Left ventricle myocardium superior (tissue), 1 donor: ENCODE measurements around the gene CCDC181. TPM values are rescaled to one million over a fixed set of nuclear protein-coding genes. Genes with fewer than 3 reads are reported as not detected.
A peak's percentile ranks its signal among the peaks of the same experiment; 100 is the strongest.

ENCODE experiments used
- ATAC-seq: fragments of 200-7000 bp; cut with Tn5 transposase; one replicate; pipeline ENCODE4 v1.9.1; 2020; ENCODE audit warnings: mild to moderate bottlenecking, moderate library complexity
- DNase-seq: peaks from one replicate; pipeline ENCODE4 v3.0.0-alpha.2; 2020
- intact Hi-C: fragments of 100-400 bp; cut with micrococcal nuclease; formaldehyde crosslinking; loops from one replicate; pipeline ENCODE4 v1.11.0; 2022
- long read RNA-seq: library from polyadenylated mRNA; unstranded; transcript quantifications from one replicate; pipeline ENCODE4 v2.0.0, GENCODE V29; 2021
- total RNA-seq: library from RNA; stranded (reverse); fragmentation: NEBNext Ultra II Directional; extraction: Animal tissue kit (Norgen Biotek cat#: 25700); gene quantifications from one replicate; pipeline ENCODE4 v1.2.1, GENCODE V29; 2021
- donor health status: DM: no; HTN: yes; CAD: no; lungs with severe emphysema.

CCDC181 gene
- 0.47 TPM for total RNA-seq
- long read RNA-seq, partial matches to known transcripts: 1 of 1 reads
- long read RNA-seq, other reads (novel, unspliced or antisense): 0 of 1 reads

- DNase-seq: peak; percentile 70
- ATAC-seq: peak; percentile 96
- intact Hi-C loops: no loop called here
Measured at GRCh38 chr1:169427081-169427641, at the start of gene CCDC181. CCDC181 (minus strand) TSS chr1:169427474; CDS start chr1:169424927, 2,547 bp downstream.

GRCh38 chr1:169475806-169476387 is 48.6 kb upstream of the CCDC181 start:
- ATAC-seq (no peak), DNase-seq (no peak)
- intact Hi-C loops: loop anchor here (2.0 kb wide), 1 partner anchor 15 kb away; no protein-coding TSS in a partner anchor

- intact Hi-C loops: loop anchor here (2.0 kb wide), 1 partner anchor 16 kb away; no protein-coding TSS in a partner anchor
- ATAC-seq: no peak
Measured at GRCh38 chr1:169474302-169474995, 47.2 kb upstream of the CCDC181 start.

GRCh38 chr1:169473347-169473746 is 46.1 kb upstream of the CCDC181 start:
- ATAC-seq (no peak), DNase-seq (no peak)
- intact Hi-C loops: no loop called here

More at GRCh38 chr1:169474302-169474995, 47.2 kb upstream of the CCDC181 start:
- DNase-seq: no peak

- intact Hi-C loops: no loop called here
- DNase-seq (no peak), ATAC-seq (no peak)
Measured at GRCh38 chr1:169472738-169473137, 45.5 kb upstream of the CCDC181 start.

- ATAC-seq: no peak
- DNase-seq: no peak
- intact Hi-C loops: loop anchor here (5.0 kb wide), 1 partner anchor 78 kb away; no protein-coding TSS in a partner anchor
Measured at GRCh38 chr1:169468982-169469381, 41.7 kb upstream of the CCDC181 start.

- intact Hi-C loops: loop anchor here (5.0 kb wide), 1 partner anchor 81 kb away; no protein-coding TSS in a partner anchor
- DNase-seq (no peak), ATAC-seq (peak; percentile 26)
Measured at GRCh38 chr1:169466259-169467230, 39.3 kb upstream of the CCDC181 start.

GRCh38 chr1:169465281-169465680 is 38.0 kb upstream of the CCDC181 start:
- no peak for ATAC-seq
- intact Hi-C loops: loop anchor here (5.0 kb wide), 1 partner anchor 82 kb away; no protein-coding TSS in a partner anchor
- DNase-seq: no peak

GRCh38 chr1:169462385-169462784 is 35.1 kb upstream of the CCDC181 start:
- DNase-seq: no peak
- intact Hi-C loops: no loop called here
- ATAC-seq: no peak

GRCh38 chr1:169461390-169462000 is 34.2 kb upstream of the CCDC181 start:
- ATAC-seq (no peak), DNase-seq (no peak)
- intact Hi-C loops: no loop called here

- DNase-seq: no peak
- intact Hi-C loops: no loop called here
- ATAC-seq: peak; percentile 70
Measured at GRCh38 chr1:169460191-169460833, 33.0 kb upstream of the CCDC181 start.

- intact Hi-C loops: no loop called here
- ATAC-seq (no peak), DNase-seq (no peak)
Measured at GRCh38 chr1:169457443-169457842, 30.2 kb upstream of the CCDC181 start.

- ATAC-seq: no peak
- intact Hi-C loops: no loop called here
- DNase-seq: no peak
Measured at GRCh38 chr1:169456029-169456428, 28.8 kb upstream of the CCDC181 start.

GRCh38 chr1:169452921-169453320 is 25.6 kb upstream of the CCDC181 start:
- DNase-seq (no peak), ATAC-seq (no peak)
- intact Hi-C loops: no loop called here

- intact Hi-C loops: no loop called here
- DNase-seq (no peak), ATAC-seq (no peak)
Measured at GRCh38 chr1:169451218-169451824, 24.0 kb upstream of the CCDC181 start.

GRCh38 chr1:169443923-169444322 is 16.6 kb upstream of the CCDC181 start:
- DNase-seq (no peak), ATAC-seq (no peak)
- intact Hi-C loops: no loop called here

- DNase-seq (no peak), ATAC-seq (no peak)
- intact Hi-C loops: no loop called here
Measured at GRCh38 chr1:169426174-169426705, 1.0 kb downstream of the CCDC181 start.
